GM20431 (cell line): ENCODE data around the gene GRIP1.

Source experiments
- in situ Hi-C: fragments of 300-500 bp; cut with MseI, MboI; formaldehyde crosslinking; loops from one replicate; pipeline ENCODE4 v1.15.0; 2020; ENCODE audit warnings: low sequenced_read_pairs; ENCODE audit not compliant: unreplicated experiment

GRIP1 gene

GRCh38 chr12:66661357-66661756, 17.5 kb downstream of the GRIP1 start:
- in situ Hi-C loops: no loop called here

DNA sequence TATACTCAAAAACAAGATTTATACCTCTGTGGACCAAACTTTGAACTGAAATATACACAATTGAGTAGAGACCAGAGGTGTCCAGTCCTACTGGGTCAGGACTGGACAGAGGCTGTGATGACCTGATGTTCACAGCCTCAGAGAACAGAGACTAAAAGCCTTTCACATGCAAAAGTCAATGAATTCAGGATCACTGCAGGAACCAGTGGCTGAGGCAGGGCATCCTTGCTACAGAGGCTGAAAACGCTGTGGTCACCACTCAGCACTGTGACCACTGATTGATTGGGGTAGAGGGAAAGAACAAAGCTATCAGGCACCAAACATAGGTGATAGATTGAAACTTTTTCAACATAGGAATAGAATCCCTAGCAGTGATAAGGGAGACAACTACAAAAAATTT, 25.1 kb downstream of the GRIP1 start:
- in situ Hi-C loops: no loop called here

DNA sequence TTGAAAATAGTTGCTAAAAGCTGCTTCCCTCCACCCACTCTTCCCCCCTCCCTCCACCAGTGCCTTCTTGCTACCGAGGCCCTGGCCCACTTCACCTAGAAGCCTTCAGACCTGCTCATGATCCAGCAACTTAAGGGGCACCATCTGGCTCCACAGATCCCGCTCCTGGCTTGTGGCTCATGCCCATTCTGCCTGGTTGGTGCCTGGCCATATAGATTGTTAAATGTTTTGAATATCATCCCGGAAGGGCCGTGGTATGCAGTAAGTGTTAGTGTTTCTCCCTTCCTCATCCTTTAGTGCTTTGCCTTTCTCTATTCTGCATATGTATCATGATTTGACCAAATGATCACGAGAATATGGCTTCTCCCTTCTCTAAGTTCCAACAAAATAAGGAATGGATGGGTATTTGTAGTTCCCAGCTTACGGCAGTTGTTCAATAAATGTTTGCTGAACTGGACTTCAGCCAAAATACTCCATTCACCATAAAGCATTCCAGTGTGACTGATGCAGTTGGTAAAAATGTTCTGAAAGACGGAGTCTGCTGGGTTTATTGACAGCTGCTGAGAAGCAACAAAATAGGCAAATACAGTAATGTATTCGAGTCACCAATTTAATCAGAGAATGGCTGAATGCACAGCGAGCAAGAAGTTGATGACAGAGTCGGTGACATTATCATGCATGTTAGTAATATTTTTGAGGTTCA, 30.7 kb downstream of the GRIP1 start:
- in situ Hi-C loops: no loop called here

DNA sequence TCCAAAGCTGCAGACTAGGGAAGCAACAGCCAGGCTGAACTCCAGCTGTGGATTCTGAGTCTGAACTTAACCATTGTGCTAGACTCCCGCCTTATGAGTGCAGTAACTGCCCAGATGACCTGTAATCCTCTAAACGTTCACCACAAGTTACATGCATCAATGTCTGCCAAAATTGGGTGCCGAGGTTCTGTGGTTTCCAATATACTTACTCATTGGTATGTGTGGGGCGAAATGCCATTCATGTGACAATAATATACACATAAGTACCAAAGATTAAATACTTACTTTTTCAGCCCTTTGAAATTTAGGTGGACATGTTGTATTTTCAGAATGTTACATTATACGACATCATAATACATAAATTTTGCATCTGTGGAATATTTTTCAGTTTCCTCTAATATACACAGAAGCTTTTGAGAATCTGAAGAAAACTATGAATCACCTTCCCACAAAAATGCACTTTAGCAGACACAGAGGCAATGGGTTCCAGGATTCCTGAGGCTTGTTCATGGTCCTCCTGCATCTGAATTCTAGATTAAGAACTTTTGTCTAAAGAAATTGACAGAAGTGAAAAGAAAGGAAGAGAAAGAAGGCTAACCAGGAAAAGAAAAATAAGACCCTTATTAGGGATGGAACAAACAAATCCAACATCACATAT, 31.7 kb downstream of the GRIP1 start:
- in situ Hi-C loops: no loop called here

- in situ Hi-C loops: no loop called here
Observed at GRCh38 chr12:66644151-66644550, 34.7 kb downstream of the GRIP1 start.

DNA sequence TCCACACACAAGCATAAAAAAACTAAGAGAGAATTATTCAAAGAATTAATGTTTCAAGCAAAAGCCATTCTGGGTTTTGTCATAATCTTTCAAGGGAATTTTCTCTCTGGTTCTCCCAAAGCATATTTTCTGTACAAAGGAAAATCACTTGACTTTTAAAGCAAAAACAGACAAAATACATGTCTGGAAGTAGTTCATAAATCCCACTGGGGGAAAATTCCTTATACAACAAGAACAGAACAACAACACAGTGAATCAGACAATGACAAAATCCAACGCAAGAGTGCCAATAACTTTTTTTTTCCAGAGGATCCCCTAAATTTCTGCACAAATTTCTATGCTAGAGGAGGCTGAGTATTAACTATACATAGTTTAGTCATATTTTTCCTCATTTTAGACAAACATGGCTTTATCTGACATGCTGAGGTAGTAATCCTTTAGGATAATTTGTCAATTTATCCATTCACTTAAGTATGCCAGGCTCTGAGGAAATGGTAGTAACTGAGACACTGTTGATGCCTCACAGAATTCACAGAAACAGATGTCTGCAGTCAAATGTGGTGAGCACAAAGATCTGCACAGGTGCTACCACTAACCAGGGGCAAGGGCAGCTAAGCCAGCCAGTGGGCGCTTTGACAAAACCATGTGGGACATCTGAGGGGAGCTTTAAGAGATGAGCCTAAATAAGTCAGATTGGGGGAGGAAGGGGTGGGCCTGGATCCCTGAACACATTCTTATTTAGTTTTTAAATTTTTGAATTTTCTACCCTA, 38.0 kb downstream of the GRIP1 start:
- in situ Hi-C loops: no loop called here

DNA sequence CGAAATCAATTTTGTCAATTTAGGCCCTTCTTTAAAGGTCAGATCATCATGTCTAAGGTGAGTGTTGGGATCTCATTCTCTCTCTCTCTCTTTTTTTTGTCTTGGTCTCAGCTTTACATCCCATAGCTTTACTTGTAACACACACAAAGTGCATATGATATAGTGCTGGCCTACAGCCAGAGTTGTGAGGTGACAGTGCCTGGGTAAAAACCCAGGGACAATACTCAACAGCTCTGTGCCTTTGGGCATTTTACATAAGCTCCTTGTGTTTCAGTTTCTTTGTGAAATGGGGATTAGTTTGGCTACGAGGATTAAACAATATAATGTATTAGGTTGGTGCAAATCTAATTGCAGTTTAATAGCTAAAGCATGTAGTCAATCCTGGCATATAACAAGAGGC, 40.2 kb downstream of the GRIP1 start:
- in situ Hi-C loops: no loop called here

- in situ Hi-C loops: no loop called here
Observed at GRCh38 chr12:66637699-66638301, 41.1 kb downstream of the GRIP1 start.

GRCh38 chr12:66636771-66637170, 42.1 kb downstream of the GRIP1 start:
- in situ Hi-C loops: no loop called here

GRCh38 chr12:66633676-66634075, 45.2 kb downstream of the GRIP1 start:
- in situ Hi-C loops: no loop called here

DNA sequence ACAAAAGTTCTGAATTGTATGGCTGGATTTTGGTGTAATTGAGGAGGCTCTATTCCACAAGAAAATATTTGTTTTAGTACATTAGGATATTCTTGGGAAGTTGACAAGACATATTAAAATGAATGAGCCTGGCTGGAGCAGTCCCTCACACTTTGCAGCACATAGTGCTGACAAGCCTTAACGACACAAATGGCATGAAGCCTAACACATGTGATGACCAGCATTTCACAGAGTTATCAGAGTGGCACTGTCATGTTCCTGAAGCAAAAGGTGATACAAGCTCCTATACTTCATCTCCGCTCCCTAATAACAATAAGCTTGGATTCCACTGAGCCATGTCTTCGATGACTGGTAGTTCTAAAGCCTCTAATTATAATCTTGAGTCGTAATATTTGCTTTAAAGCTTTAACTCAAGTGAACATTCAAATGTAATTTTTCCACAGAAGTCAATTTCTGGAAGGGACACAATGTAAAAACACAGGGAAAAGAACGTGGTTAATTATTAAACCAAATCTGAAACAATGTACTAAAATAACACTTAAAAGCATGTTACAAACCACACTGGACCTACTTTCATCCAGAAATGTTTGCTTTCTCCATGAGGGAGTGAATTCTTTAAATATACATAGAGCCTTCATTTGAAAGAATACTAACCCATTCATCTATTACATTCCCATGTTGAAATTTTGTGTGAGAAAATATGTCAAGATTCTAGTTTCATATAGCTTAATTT, 49.6 kb downstream of the GRIP1 start:
- in situ Hi-C loops: no loop called here

GRCh38 chr12:66627988-66628317, 50.9 kb downstream of the GRIP1 start:
- in situ Hi-C loops: no loop called here

DNA sequence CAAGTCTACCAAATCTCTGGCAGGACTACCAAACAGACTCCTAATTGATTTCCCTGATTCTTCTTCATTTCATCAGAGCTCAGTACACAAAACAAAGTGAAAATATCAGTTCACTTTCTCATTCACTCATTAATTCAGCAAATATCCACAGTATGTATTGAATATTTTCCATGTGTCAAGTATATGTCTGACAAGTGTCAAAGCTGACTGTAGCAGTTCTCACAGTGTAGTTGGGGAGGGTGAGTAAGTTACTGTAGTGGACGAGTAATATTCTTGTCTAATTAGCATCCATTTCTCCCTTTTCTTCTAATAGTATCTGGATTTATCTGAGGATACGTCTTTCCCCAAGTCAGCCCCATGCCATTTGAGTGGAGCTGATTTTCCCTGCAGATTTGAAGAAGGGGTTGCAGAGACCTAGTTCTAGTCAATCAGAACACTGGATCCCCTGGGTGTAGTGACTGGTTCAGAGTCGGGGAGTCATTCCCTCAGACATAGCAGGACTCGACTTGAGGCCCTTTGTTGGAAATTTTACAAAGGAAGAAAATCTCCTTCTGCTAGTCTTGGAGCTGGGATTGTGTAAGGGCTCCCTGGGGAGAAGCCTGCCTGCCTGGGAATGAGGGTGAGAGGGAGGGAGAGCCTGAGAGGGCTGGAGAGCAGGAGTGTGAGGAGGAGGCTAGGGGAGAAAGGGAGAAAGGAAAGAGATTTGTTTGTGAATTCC, 51.4 kb downstream of the GRIP1 start:
- in situ Hi-C loops: no loop called here

DNA sequence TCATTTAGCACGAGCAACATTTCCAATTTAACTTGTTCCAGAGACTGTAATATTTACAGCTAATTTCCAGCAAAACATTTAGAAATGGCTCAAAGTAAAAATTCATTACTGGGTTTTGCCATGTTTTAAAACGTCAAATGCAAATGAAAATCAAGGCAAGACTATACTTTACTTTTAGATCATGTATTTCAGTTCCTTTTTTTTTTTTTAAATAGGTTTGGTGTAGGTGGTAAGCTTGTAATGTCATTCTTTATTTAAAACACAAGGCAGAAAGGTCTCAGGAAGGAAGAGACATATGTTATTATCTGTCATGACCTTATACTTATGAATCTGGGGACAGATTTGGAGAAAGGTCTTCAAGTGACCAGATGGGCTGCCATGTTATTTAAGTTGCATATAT, 54.1 kb downstream of the GRIP1 start:
- in situ Hi-C loops: no loop called here

DNA sequence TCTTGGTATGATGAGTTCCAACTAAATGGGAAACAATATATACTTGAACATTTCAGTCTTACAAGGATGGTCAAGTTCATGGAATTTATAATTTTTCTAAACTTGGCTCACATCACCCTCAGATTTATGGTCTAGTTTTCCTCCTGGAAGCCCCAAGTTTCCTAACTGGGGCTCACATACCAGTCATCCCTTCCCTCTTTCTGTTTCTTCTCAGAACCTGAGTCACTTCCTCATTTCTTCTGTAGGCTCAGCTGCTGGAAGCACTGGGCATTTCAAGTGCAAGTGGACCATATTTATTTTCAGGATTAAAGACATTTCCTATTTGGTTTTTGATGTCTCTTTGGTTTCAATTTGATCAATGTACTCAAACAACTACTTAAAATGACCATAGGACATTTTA, 55.4 kb downstream of the GRIP1 start:
- in situ Hi-C loops: no loop called here

DNA sequence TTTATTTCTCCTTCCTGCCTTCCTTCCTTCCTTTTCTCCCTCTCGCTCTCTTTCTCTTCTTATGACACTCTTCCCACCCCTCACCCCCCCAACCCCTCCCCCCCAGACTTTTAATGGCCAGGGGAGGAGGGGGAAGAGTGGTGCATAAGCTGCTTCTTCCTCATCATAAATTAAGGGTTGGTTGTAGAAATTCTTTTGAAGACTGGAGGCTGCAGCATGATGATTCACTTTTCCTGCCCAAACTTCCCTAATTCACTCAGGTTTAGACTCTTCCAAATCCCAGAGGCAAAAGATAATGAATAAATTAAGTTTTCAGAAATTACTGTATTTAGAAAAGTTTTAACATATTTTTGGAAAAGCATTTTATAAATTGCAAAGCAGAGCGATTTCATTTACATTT, 58.2 kb downstream of the GRIP1 start:
- in situ Hi-C loops: no loop called here

- in situ Hi-C loops: no loop called here
Observed at GRCh38 chr12:66620026-66620425, 58.9 kb downstream of the GRIP1 start.

DNA sequence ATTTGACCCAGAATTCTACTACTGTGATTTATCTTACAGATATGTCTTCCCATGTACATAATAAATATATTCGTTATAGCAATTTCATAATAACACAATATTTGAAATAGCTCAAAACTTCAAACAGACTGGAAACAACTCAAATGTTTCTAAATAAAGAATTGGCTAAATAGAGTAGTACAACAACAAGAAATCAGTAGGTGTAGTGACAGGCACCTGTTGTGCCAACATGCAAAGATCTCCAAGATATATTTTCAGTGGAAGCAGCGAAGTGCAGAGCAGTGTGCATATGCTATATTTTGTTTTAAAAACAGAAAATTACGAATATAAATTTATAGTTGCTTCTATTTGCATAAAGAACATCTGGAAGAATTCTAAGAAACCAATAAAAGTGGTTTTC, 60.9 kb downstream of the GRIP1 start:
- in situ Hi-C loops: no loop called here

DNA sequence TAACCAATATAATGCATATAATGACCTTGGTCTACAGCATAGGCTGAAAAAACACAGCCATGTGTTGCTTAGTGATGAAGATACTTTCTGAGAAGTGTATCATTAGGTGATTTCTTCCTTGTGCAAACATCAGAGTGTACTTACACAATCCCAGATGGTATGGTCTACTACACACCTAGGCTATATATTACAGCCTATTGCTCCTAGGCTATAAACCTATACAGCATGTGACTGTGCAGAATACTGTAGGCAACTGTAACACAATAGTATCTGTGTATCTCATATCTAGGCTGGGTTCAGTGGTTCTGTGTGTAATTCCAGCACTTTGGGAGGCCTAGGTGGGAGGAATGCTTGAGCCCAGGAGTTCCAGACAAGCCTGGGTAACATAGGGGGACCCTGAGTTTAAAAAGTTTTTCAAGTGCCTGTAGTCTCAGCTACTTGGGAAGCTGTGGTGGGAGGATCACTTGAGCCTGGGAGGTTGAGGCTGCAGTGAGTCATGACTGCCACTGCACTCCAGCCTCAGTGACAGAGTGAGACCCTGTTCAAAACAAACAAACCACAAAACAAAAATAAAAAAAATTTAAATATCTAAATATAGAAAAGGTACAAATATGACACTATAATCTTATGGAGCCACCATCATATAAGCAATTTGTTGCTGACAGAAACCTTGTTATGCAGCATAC, 66.6 kb downstream of the GRIP1 start:
- in situ Hi-C loops: no loop called here
